Dermis microvascular lymphatic vessel endothelial cell (primary cell): ENCODE measurements around the gene HECTD4. TPM values are rescaled to one million over a fixed set of nuclear protein-coding genes. Genes with fewer than 3 reads are reported as not detected.
"Not testable (repeated sequence)": the region's sequence is repeated elsewhere in the genome, so short reads cannot be mapped to it uniquely, and the experiment has no call there.

Experiments
- DNase-seq, 2 donors: peaks; one replicate each; pipeline versions ENCODE4 v3.0.0 to v3.0.0-alpha.2; 2010; ENCODE audit warnings: low read depth in 2 of 2
- total RNA-seq: library from RNA; depleted of rRNA; stranded (reverse); fragments of >200 nt; gene quantifications from 2 replicates; pipeline ENCODE4 v1.2.1, GENCODE V29; 2014

The HECTD4 gene
- total RNA-seq, 1 donor from 2014 or later, result 11.2 TPM

- DNase-seq, result no peak
These were observed 25.0 kb downstream of the HECTD4 start for GRCh38 chr12:112357214-112357613.

GRCh38 chr12:112354399-112354798 is 27.8 kb downstream of the HECTD4 start:
- DNase-seq, result no peak

GRCh38 chr12:112353393-112353792 is 28.8 kb downstream of the HECTD4 start:
- peak in 1 of 2 donors; percentile 41 for DNase-seq

- DNase-seq, result no peak
These were observed 29.3 kb downstream of the HECTD4 start for GRCh38 chr12:112352921-112353320.

GRCh38 chr12:112350593-112351592 is 31.3 kb downstream of the HECTD4 start:
- DNase-seq, result no peak

GRCh38 chr12:112349431-112349830 is 32.8 kb downstream of the HECTD4 start:
- peak in 1 of 2 donors; percentile 31 for DNase-seq

GRCh38 chr12:112348926-112349325 is 33.3 kb downstream of the HECTD4 start:
- DNase-seq, result not testable (repeated sequence)

- DNase-seq, result no peak
These were observed 34.6 kb downstream of the HECTD4 start for GRCh38 chr12:112347581-112347982.

- DNase-seq, result no peak
These were observed 36.0 kb downstream of the HECTD4 start for GRCh38 chr12:112346194-112346593.

GRCh38 chr12:112344220-112344619 is 38.0 kb downstream of the HECTD4 start:
- no peak for DNase-seq

- no peak for DNase-seq
These were observed 39.6 kb downstream of the HECTD4 start for GRCh38 chr12:112342587-112342986.

- no peak for DNase-seq
These were observed 41.0 kb downstream of the HECTD4 start for GRCh38 chr12:112341046-112341825.

- no peak for DNase-seq
These were observed 42.0 kb downstream of the HECTD4 start for GRCh38 chr12:112340230-112340629.

- DNase-seq, result not testable (repeated sequence)
These were observed 47.2 kb downstream of the HECTD4 start for GRCh38 chr12:112334999-112335398.

- DNase-seq, result no peak
These were observed 49.2 kb downstream of the HECTD4 start for GRCh38 chr12:112333019-112333418.

- DNase-seq, result no peak
These were observed 50.3 kb downstream of the HECTD4 start for GRCh38 chr12:112331886-112332285.

GRCh38 chr12:112330706-112331105 is 51.5 kb downstream of the HECTD4 start:
- no peak for DNase-seq

- DNase-seq, result no peak
These were observed 53.6 kb downstream of the HECTD4 start for GRCh38 chr12:112328456-112329124.

- DNase-seq, result no peak
These were observed 54.9 kb downstream of the HECTD4 start for GRCh38 chr12:112327209-112327938.

GRCh38 chr12:112325622-112326207 is 56.5 kb downstream of the HECTD4 start:
- DNase-seq, result no peak

- no peak for DNase-seq
These were observed 57.1 kb downstream of the HECTD4 start for GRCh38 chr12:112325157-112325556.
